ENCODE data around the gene HJURP. TPM values are rescaled to one million over a fixed set of nuclear protein-coding genes. Genes with fewer than 3 reads are reported as not detected.
A peak's percentile ranks its signal among the peaks of the same experiment; 100 is the strongest.

The HJURP gene
- total and polyA plus RNA-seq, 2 donors (not counting 1 experiment from before 2014, with no cell fraction given), result 5.8 to 6.2 TPM

- TF ChIP-seq EZH2 (IDR thresholded peaks at IDR 0.05; ENCODE audit: low read length, missing control alignments), result no peak
- TF ChIP-seq CTCF (conservative IDR thresholded peaks at IDR 0.05 in 1 of 2, IDR thresholded peaks at IDR 0.05 in 1 of 2; ENCODE audit: low read depth in 1 of 2, low read length in 2 of 2), result no peak
- H3K4me3 ChIP-seq (replicated peaks in 1 of 4; ENCODE audit: control extremely low read depth in 1 of 4, insufficient read depth in 1 of 4, low read depth in 3 of 4, low read length in 4 of 4), result no peak overlapping the region
- no peak overlapping the region for H3K4me2 ChIP-seq (ENCODE audit: extremely low read depth, insufficient read depth, low read length)
- H3K27ac ChIP-seq (ENCODE audit: insufficient read depth, low read length), result no peak overlapping the region
- H3K9me3 ChIP-seq (ENCODE audit: control insufficient read depth, insufficient read depth, low read depth, low read length), result no peaks in the 10 kb centered on the region
- no peaks in the 10 kb centered on the region for H3K27me3 ChIP-seq (ENCODE audit: control insufficient read depth, insufficient read depth, low read length)
- no peak overlapping the region for H3K9ac ChIP-seq (ENCODE audit: insufficient read depth, low read length)
- no peak overlapping the region for H2AFZ ChIP-seq (ENCODE audit: low read length)
- peaks cover 17% of the 10 kb centered on the region for H3K36me3 ChIP-seq (ENCODE audit: control insufficient read depth, insufficient read depth, low read length)
- no peaks in the 10 kb centered on the region for H3K4me1 ChIP-seq (ENCODE audit: control insufficient read depth, extremely low read depth, insufficient read depth, low read length)
- no peaks in the 10 kb centered on the region for H4K20me1 ChIP-seq (ENCODE audit: control insufficient read depth, extremely low read depth, insufficient read depth, low read length)
- H3K79me2 ChIP-seq (ENCODE audit: control insufficient read depth, insufficient read depth, low read length), result peaks cover 44% of the 10 kb centered on the region
- DNase-seq (ENCODE audit: low read depth in 2 of 2), result no peak
Measured at GRCh38 chr2:233836359-233836758, 18.0 kb downstream of the HJURP start.

- no peak overlapping the region for H2AFZ ChIP-seq (ENCODE audit: low read length)
- no peaks in the 10 kb centered on the region for H3K27me3 ChIP-seq (ENCODE audit: control insufficient read depth, insufficient read depth, low read length)
- no peaks in the 10 kb centered on the region for H4K20me1 ChIP-seq (ENCODE audit: control insufficient read depth, extremely low read depth, insufficient read depth, low read length)
- no peak overlapping the region for H3K27ac ChIP-seq (ENCODE audit: insufficient read depth, low read length)
- DNase-seq (ENCODE audit: low read depth in 2 of 2), result no peak
- H3K4me3 ChIP-seq (replicated peaks in 1 of 4; ENCODE audit: control extremely low read depth in 1 of 4, insufficient read depth in 1 of 4, low read depth in 3 of 4, low read length in 4 of 4), result no peak overlapping the region
- H3K36me3 ChIP-seq (ENCODE audit: control insufficient read depth, insufficient read depth, low read length), result peaks cover 15% of the 10 kb centered on the region
- H3K9me3 ChIP-seq (ENCODE audit: control insufficient read depth, insufficient read depth, low read depth, low read length), result no peaks in the 10 kb centered on the region
- H3K4me2 ChIP-seq (ENCODE audit: extremely low read depth, insufficient read depth, low read length), result no peak overlapping the region
- H3K79me2 ChIP-seq (ENCODE audit: control insufficient read depth, insufficient read depth, low read length), result peaks cover 36% of the 10 kb centered on the region
- no peak overlapping the region for H3K9ac ChIP-seq (ENCODE audit: insufficient read depth, low read length)
- TF ChIP-seq EZH2 (IDR thresholded peaks at IDR 0.05; ENCODE audit: low read length, missing control alignments) (no peak), CTCF (conservative IDR thresholded peaks at IDR 0.05 in 1 of 2, IDR thresholded peaks at IDR 0.05 in 1 of 2; ENCODE audit: low read depth in 1 of 2, low read length in 2 of 2) (no peak)
- H3K4me1 ChIP-seq (ENCODE audit: control insufficient read depth, extremely low read depth, insufficient read depth, low read length), result no peaks in the 10 kb centered on the region
Measured at GRCh38 chr2:233835230-233836186, 18.8 kb downstream of the HJURP start.

GRCh38 chr2:233833345-233833744 lies 21.0 kb downstream of the HJURP start:
- Histone ChIP-seq H3K27ac (ENCODE audit: insufficient read depth, low read length) (no peak overlapping the region), H3K36me3 (ENCODE audit: control insufficient read depth, insufficient read depth, low read length) (peaks cover 8% of the 10 kb centered on the region), H3K4me3 (replicated peaks in 1 of 4; ENCODE audit: control extremely low read depth in 1 of 4, insufficient read depth in 1 of 4, low read depth in 3 of 4, low read length in 4 of 4) (no peak overlapping the region), H3K9me3 (ENCODE audit: control insufficient read depth, insufficient read depth, low read depth, low read length) (no peaks in the 10 kb centered on the region), H3K4me1 (ENCODE audit: control insufficient read depth, extremely low read depth, insufficient read depth, low read length) (no peaks in the 10 kb centered on the region), H3K9ac (ENCODE audit: insufficient read depth, low read length) (no peak overlapping the region), H3K4me2 (ENCODE audit: extremely low read depth, insufficient read depth, low read length) (no peak overlapping the region), H4K20me1 (ENCODE audit: control insufficient read depth, extremely low read depth, insufficient read depth, low read length) (no peaks in the 10 kb centered on the region), H2AFZ (ENCODE audit: low read length) (no peak overlapping the region), H3K79me2 (ENCODE audit: control insufficient read depth, insufficient read depth, low read length) (peaks cover 14% of the 10 kb centered on the region), H3K27me3 (ENCODE audit: control insufficient read depth, insufficient read depth, low read length) (no peaks in the 10 kb centered on the region)
- TF ChIP-seq EZH2 (IDR thresholded peaks at IDR 0.05; ENCODE audit: low read length, missing control alignments) (no peak), CTCF (conservative IDR thresholded peaks at IDR 0.05 in 1 of 2, IDR thresholded peaks at IDR 0.05 in 1 of 2; ENCODE audit: low read depth in 1 of 2, low read length in 2 of 2) (no peak)
- DNase-seq (ENCODE audit: low read depth in 2 of 2), result peak in 1 of 2 donors; percentile 12
